HG02759 (cell line): ENCODE measurements around the gene PUS1.

ENCODE experiments used
- ATAC-seq: cut with Tn5 transposase; IDR thresholded peaks from one replicate; pipeline ENCODE4 v1.9.1; 2021; ENCODE audit warnings: mild to moderate bottlenecking, moderate library complexity; ENCODE audit not compliant: unreplicated experiment

Gene PUS1

GRCh38 chr12:131902332-131903241 is 26.5 kb upstream of the PUS1 start:
- ATAC-seq = no peak

DNA sequence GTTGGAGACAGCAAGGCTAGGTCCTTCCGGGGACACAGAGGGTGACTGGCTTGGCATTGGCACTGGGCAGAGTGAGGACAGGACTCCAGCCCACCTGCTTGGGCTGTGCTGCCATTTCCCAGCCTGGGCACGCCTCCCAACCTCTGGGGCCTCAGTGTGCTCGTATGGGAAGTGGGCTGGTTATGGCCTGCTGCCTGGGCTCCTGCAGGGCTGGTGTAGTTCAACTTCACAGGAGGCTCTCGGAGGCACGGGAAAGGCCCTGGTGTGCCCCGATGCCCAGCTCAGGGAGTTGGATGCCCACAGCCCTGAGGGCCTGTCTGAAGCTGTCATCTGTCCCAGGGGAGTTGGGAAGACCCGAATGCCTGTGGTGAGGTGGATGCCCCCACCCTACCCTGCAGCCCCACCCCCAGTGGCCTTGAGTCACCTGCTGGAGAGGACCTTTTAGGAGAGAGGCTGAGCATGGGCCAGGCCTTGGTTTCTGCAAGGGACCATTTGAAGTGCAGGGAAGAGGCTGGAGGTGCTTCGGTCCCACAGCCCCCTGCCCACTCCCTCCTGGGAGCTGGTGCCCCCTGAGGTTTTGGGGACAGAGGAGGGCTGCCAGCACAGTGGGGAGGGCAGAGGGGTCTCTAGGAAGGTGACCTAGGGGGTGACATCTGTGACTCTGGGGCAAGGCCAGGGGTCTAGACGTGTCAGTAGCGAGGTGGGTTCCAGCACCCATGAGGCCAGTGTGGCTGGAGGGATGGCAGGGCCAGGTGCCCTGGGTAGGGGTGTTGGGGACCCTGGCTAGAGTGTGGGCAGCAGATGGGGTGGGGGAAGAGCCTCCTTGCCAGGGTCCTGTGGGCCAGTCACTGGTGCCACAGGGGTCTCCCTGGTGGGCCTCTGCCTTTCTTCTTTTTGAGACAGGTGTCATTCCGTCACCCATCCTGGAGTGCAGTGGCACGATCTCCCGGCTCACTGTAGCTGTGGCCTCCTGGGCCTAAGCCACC is 25.5 kb upstream of the PUS1 start:
- ATAC-seq = no peak

GRCh38 chr12:131904346-131904745 is 24.7 kb upstream of the PUS1 start:
- ATAC-seq = no peak

- no peak for ATAC-seq
Observed at GRCh38 chr12:131905081-131905629, 23.9 kb upstream of the PUS1 start.

- ATAC-seq = no peak
Observed at GRCh38 chr12:131905630-131906091, 23.4 kb upstream of the PUS1 start.

GRCh38 chr12:131907379-131908091 is 21.5 kb upstream of the PUS1 start:
- ATAC-seq = no peak

GRCh38 chr12:131908092-131909080 is 20.7 kb upstream of the PUS1 start:
- no peak for ATAC-seq

GRCh38 chr12:131909081-131909751 is 19.9 kb upstream of the PUS1 start:
- no peak for ATAC-seq

DNA sequence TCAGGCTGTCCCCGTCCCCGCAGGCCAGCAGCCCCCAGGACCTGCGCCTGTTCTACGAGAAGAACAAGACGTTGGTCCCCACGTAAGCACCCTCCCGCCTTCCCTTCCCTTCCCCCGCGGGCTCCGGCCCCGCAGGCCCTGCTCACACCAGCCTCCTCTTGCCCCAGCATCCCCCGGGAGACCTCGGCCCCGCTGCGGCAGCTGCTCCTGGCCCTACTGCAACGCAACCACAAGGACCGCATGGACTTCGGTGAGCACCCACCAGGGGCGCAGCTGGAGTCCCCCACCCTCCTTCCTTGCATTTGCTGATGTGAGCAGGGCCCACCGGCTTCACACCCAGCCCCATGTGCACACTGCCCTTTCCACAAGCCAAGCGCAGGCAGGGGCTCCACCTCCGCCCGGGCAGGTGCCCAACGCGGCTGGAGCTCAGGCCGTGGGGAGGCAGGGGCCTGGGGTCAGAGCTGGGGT is 19.3 kb upstream of the PUS1 start:
- no peak for ATAC-seq

GRCh38 chr12:131910302-131911027 is 18.6 kb upstream of the PUS1 start:
- ATAC-seq = no peak

GRCh38 chr12:131911028-131911650 is 17.9 kb upstream of the PUS1 start:
- no peak for ATAC-seq

DNA sequence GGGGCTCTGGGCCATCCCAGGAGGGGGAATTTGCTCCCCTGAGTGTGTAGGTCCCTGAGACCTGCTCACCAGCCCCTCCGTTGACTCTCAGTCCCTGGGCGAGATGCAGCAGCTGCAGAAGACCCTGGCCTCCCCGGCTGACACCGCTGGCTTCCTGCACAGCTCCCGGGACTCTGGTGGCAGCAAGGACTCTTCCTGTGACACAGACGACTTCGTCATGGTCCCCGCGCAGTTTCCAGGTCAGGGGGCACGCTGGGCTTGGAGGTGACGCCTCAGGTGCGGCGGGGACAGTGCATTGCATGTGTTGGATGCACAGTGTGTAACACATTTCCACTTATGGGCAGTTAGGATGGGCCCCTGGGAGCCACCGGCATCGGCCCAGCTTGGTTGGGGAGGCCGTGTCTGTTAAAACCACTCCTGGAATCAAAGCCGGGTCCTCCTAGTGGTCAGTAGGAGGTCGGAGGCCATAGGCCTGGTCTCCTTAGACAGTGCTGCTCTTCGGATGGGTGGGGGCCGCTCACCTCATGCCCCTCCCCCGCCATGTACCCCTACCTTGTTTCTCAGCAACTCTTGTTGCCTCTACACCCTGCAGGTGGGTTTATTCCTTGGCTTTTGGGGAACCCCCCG is 17.1 kb upstream of the PUS1 start:
- ATAC-seq = no peak

DNA sequence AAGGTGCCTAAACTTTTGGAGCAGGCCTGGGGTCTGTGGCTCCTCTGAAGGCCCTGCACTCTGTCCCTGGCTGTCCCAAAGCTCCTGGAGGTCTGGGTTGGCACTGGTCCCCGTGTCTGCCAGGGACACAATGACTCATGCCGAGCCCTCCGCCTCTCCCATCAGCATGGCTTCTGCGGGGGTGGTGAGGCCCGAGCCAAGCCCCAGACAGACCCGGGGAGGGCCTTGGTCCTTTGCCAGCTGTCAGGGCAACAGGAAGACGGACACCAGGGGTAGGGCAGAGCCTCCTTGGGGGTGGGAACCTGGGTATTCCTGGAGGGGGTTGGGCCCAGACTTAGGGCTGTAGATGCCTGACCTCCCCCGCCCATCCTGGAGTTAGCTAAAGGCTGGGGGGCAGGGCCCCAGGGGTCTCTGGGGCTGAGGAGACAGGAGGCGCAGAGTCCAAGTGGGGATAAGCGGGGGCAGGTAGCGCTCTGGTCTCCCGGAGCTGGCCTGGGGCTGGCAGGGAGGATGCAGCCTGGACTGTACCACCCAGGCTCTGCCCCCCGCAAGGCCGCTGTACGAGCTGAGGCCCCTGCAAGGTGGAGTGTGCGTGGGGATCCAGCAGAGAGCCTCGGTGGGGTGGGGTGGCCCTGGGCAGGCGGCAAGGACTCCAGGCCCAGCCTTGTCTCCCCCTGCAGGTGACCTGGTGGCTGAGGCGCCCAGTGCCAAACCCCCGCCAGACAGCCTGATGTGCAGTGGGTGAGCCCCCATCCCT is 16.4 kb upstream of the PUS1 start:
- ATAC-seq = no peak

DNA sequence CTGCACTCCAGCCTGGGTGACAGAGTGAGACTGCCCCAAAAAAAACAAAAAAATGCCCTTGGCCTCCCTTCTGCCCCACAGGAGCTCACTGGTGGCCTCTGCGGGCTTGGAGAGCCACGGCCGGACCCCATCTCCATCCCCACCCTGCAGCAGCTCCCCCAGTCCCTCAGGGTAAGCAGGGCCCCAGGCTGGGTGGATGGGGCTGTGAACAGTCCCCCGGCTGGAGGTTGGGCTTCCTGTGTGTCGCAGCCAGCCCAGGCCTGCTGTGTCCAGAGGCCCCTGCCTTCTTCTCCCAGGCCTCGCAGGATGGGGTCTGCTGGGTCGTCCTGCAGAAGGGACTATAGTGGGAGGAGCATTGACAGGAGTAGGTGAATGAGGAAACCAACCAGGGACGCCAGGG is 15.4 kb upstream of the PUS1 start:
- no peak for ATAC-seq

GRCh38 chr12:131914179-131914702 is 14.8 kb upstream of the PUS1 start:
- no peak for ATAC-seq

DNA sequence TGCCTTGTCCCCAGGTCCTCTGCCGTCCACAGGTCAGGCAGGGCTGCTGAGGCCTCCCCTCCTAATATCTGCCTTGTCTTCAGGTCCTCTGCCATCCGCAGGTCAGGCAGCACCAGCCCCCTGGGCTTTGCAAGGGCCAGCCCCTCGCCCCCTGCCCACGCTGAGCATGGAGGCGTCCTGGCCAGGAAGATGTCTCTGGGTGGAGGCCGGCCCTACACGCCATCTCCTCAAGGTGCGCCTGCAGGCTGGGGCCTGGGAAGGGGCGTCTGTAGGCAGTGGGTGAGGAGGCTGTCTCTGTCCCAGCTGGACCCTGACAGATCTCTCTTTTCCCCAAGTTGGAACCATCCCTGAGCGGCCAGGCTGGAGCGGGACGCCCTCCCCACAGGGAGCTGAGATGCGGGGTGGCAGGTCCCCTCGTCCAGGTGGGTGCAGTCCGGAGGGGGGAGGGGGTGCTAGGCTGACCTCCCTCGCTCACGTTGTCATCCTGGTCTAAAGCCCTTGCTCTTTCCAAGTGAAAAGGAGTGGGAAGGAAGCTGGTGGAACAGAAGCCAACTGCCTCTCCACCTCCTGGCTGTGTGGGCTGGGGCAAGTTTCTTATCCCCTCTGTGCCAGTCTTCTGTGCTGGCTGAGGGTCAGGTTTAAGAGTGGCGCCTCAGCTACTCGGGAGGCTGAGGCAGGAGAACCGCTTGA is 13.9 kb upstream of the PUS1 start:
- ATAC-seq = no peak
